BLaER1 treated with 17β-estradiol and CSF1 and Interleukin-3, amounts not matched to agents 10 nM and 100 nM (cell line): ENCODE measurements around the gene AGAP1.
A peak's percentile ranks its signal among the peaks of the same experiment; 100 is the strongest.
"Not testable (repeated sequence)": the region's sequence is repeated elsewhere in the genome, so short reads cannot be mapped to it uniquely, and the experiment has no call there.

ENCODE experiments used
- H3K27ac ChIP-seq, 11 experiments: shearing (Covaris generic); formaldehyde crosslinking; 2 replicates each; pipeline ENCODE4 v1.8.1; 2022
- H3K27me3 ChIP-seq, 11 experiments: shearing (Covaris generic); formaldehyde crosslinking; 2 replicates each; pipeline ENCODE4 v1.8.1; 2022
- H3K36me3 ChIP-seq, 11 experiments: shearing (Covaris generic); formaldehyde crosslinking; 2 replicates each; pipeline ENCODE4 v1.8.1; 2022
- H3K4me1 ChIP-seq, 10 experiments: shearing (Covaris generic); formaldehyde crosslinking; 2 replicates each; pipeline ENCODE4 v1.8.1; 2022
- H3K4me2 ChIP-seq, 11 experiments: shearing (Covaris generic); formaldehyde crosslinking; 2 replicates each; pipeline ENCODE4 v1.8.1; 2022
- H3K4me3 ChIP-seq, 10 experiments: shearing (Covaris generic); formaldehyde crosslinking; 2 replicates each; pipeline ENCODE4 v1.8.1; 2022
- H3K9ac ChIP-seq, 11 experiments: shearing (Covaris generic); formaldehyde crosslinking; 2 replicates each; pipeline ENCODE4 v1.8.1; 2022
- H3K9me3 ChIP-seq, 11 experiments: shearing (Covaris generic); formaldehyde crosslinking; replicated peaks in 1 of 11; 2 replicates each; pipeline ENCODE4 v1.8.1; 2022
- H4K20me1 ChIP-seq, 11 experiments: shearing (Covaris generic); formaldehyde crosslinking; 2 replicates each; pipeline ENCODE4 v1.8.1; 2022
- Cebpa-rat ChIP-seq, 11 experiments: shearing (Covaris generic); IDR thresholded peaks; 2 replicates each; pipeline ENCODE4 v1.8.1; 2022

AGAP1 gene

DNA sequence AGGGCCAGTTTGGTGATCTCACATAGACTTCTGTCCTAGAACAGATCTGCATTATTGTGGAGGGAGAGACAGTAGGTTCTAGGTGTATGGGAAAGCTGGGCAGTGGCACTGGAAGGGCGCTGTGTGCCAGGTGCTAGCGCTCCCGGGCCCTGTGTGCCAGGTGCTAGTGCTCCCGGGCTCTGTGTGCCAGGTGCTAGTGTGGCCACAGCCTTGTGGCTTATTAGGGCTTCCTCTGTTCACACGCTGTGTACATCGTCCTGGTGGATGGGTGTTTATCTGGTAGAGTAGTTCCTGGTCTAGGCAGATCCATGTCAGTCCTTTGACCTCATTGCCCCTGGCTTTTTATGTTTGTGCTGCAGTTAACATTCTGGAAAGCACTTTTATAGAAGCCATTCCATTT lies 263.4 kb downstream of the AGAP1 start:
- H3K27ac ChIP-seq: no peak overlapping the region
- H4K20me1 ChIP-seq: 0 out of 22 replicates have a peak, but pooled peaks cover 0 to 6% (median 0%) of the 10 kb centered on the region in 11 experiments
- no peak for TF ChIP-seq Cebpa-rat (IDR thresholded peaks at IDR 0.05)
- H3K36me3 ChIP-seq: peaks cover 0 to 45% (median 21%) of the 10 kb centered on the region in 11 experiments; a peak in 13 of 22 replicates
- no peaks in the 10 kb centered on the region for H3K27me3 ChIP-seq
- H3K9ac ChIP-seq: no peak overlapping the region
- H3K4me2 ChIP-seq: no peak overlapping the region
- no peaks in the 10 kb centered on the region for H3K9me3 ChIP-seq
- H3K4me1 ChIP-seq: peaks cover 0 to 27% (median 6%) of the 10 kb centered on the region in 10 experiments; a peak in 9 of 20 replicates
- H3K4me3 ChIP-seq: no peak overlapping the region

DNA sequence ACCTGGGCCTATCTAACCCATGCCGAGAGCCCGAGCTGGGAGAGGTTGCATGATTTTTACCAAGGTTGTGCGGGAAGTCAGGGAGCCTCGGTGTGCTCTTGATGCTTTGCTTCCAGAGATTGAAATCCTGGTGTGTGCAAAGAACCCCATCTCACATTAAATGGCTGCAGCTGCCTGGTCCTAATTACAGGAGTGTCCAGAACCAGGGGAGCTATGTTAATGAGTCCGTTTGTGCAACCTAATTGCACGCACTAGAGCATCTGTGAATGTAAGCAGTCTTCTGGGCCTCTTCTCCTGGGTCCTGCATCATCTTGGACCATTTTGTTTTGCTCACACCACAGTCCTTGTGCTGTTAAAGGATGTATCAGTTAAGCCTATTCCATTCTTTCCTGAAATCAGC lies 263.8 kb downstream of the AGAP1 start:
- Histone ChIP-seq H3K4me1 (peaks cover 0 to 27% (median 6%) of the 10 kb centered on the region in 10 experiments; a peak in 9 of 20 replicates), H3K4me2 (no peak overlapping the region), H3K27ac (no peak overlapping the region), H3K9me3 (no peaks in the 10 kb centered on the region), H3K9ac (no peak overlapping the region), H3K27me3 (no peaks in the 10 kb centered on the region), H3K4me3 (no peak overlapping the region), H3K36me3 (peaks cover 0 to 45% (median 21%) of the 10 kb centered on the region in 11 experiments; a peak in 12 of 22 replicates), H4K20me1 (0 out of 22 replicates have a peak, but pooled peaks cover 0 to 6% (median 0%) of the 10 kb centered on the region in 11 experiments)
- TF ChIP-seq Cebpa-rat (IDR thresholded peaks at IDR 0.05): no peak

DNA sequence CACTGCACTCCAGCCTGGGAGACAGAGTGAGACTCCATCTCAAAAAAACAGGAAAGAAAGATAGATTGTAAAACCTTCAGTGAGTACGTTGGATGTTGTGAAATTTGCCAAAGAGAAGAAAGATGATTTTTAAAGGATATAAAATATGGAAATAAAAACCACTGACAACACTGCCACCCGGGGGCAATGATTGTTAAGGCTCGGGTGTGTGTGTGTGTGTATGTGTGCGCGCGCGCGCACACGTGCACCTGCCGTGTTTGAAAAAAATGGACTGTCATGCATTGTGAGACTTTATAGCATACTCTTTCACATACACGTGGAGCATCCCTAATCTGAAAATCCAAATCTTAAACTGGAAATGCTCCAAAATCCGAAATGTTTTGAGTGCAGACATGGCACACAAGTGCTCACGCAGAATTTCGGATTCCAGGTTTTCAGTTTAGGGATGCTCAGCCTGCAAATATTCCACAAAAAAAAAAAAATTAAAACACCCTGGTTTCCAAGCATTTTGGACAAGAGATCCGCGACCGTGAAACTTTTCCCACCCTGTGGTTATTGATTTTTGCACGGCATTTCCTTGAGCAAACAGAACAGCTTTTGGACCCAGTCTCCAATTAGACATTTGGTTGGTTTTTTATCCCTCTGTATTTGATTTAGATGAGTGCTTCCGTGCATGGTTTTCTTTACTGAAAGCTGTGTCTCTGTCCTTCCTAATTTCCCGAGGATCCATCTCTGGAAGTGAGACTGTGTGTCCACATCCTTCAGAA lies 269.2 kb downstream of the AGAP1 start:
- Histone ChIP-seq H3K27ac (no peak overlapping the region), H3K9me3 (no peaks in the 10 kb centered on the region), H3K4me1 (no peaks in the 10 kb centered on the region), H3K9ac (no peak overlapping the region), H4K20me1 (no peaks in the 10 kb centered on the region; a peak in 3 of 22 replicates), H3K36me3 (peaks cover 0 to 52% (median 29%) of the 10 kb centered on the region in 11 experiments; a peak in 13 of 22 replicates), H3K4me3 (no peak overlapping the region), H3K27me3 (no peaks in the 10 kb centered on the region), H3K4me2 (no peak overlapping the region)
- no peak for TF ChIP-seq Cebpa-rat (IDR thresholded peaks at IDR 0.05)

DNA sequence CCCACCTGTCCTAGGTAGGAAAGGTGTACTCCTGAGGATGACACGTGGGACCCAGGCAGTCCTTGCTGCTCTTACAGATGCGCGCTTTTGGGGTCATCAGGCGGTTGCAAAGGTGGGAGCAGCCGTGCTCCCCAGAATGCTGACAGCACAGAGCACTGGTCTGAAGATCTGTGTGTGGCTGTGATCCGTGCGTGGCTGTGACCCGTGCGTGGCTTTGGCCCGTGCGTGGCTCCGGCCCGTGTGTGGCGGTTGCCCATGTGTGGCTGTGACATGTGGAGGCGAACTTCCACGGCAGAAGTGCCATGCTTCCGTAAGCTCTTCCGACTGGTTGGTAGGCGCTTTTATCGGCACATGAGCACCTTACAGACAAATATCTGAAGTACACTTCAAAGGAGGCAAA lies 270.0 kb downstream of the AGAP1 start:
- no peak overlapping the region for H3K4me3 ChIP-seq
- no peaks in the 10 kb centered on the region; a peak in 3 of 22 replicates for H4K20me1 ChIP-seq
- no peak overlapping the region for H3K27ac ChIP-seq
- no peaks in the 10 kb centered on the region for H3K9me3 ChIP-seq
- H3K4me2 ChIP-seq: no peak overlapping the region
- H3K36me3 ChIP-seq: peaks cover 0 to 55% (median 26%) of the 10 kb centered on the region in 11 experiments; a peak in 13 of 22 replicates
- no peaks in the 10 kb centered on the region for H3K4me1 ChIP-seq
- no peak overlapping the region for H3K9ac ChIP-seq
- H3K27me3 ChIP-seq: no peaks in the 10 kb centered on the region
- TF ChIP-seq Cebpa-rat (IDR thresholded peaks at IDR 0.05): no peak

DNA sequence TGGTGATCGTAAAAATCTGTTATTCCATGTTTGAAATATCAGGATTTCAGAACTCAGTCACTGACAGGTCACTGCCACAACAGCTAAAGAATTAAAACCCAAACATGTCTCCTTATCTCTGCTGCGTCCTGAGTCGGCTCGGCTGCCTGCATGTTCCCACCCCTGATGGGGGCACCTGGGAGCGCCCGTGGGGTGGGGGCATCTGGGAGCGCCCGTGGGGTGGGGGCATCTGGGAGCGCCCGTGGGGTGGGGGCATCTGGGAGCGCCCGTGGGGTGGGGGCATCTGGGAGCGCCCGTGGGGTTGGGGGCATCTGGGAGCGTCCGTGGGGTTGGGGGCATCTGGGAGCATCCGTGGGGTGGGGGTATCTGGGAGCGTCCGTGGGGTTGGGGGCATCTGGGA lies 270.6 kb downstream of the AGAP1 start:
- H4K20me1 ChIP-seq, H3K9ac ChIP-seq, H3K4me3 ChIP-seq, H3K27me3 ChIP-seq, H3K4me1 ChIP-seq, H3K4me2 ChIP-seq, H3K9me3 ChIP-seq, H3K27ac ChIP-seq: not testable (repeated sequence)
- H3K36me3 ChIP-seq: peaks cover 0 to 62% (median 27%) of the 10 kb centered on the region in 11 experiments; a peak in 13 of 22 replicates

DNA sequence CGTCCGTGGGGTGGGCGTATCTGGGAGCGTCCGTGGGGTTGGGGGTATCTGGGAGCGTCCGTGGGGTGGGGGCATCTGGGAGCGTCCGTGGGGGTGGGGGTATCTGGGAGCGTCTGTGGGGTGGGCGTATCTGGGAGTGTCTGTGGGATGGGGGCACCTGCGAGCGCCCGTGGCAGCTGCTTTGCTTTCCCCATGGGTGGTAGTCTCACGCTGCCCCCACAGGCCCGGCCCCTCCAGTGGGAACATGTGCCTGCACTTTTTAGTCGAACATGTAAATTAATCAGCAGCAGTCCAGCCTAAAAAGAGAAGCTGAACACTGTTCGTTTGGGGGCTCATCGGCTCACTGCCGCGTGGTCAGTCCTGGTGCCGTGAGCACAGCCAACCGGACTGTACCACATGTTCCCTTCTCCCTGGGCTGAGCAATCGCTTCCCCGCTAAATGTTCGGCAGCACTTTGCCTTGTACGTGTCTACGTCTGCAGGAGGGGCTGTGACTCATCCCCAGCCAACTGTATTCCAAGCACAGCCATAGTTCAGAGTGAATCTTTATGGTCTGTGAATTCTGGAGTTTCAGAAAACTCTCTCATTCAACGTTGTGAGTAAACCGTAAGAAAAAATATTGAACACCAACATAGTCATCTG lies 271.5 kb downstream of the AGAP1 start:
- no peaks in the 10 kb centered on the region for H3K4me1 ChIP-seq
- no peak overlapping the region for H3K4me2 ChIP-seq
- no peak overlapping the region for H3K4me3 ChIP-seq
- H3K9me3 ChIP-seq: no peaks in the 10 kb centered on the region
- H3K9ac ChIP-seq: no peak overlapping the region
- H3K36me3 ChIP-seq: peaks cover 0 to 64% (median 29%) of the 10 kb centered on the region in 11 experiments; a peak in 13 of 22 replicates
- no peak overlapping the region for H3K27ac ChIP-seq
- H3K27me3 ChIP-seq: no peaks in the 10 kb centered on the region
- no peak for TF ChIP-seq Cebpa-rat (IDR thresholded peaks at IDR 0.05)
- peaks cover 0 to 7% (median 0%) of the 10 kb centered on the region in 11 experiments; a peak in 3 of 22 replicates for H4K20me1 ChIP-seq

DNA sequence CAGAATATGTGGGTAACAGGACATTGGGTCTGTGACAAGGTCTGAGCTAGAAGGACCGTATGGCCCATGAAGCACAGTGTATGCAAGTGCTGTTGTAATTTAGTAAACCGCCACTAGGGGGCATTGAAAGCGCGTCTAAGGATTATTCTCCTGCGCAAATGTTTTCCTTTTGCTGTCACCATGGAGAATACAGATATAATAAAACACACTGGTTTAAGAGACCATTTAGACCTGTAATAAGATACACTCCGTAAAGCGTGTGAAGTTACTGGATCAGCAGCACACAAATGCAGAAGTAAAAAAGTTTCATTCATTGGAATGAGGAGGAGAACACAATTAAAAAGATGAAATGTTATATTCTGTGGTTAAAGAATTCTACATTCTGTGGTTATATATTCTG lies 272.4 kb downstream of the AGAP1 start:
- TF ChIP-seq Cebpa-rat (IDR thresholded peaks at IDR 0.05): no peak
- Histone ChIP-seq H4K20me1 (peaks cover 0 to 7% (median 0%) of the 10 kb centered on the region in 11 experiments; a peak in 3 of 22 replicates), H3K9ac (no peak overlapping the region), H3K27me3 (no peaks in the 10 kb centered on the region), H3K4me3 (no peak overlapping the region), H3K4me1 (no peaks in the 10 kb centered on the region), H3K9me3 (no peaks in the 10 kb centered on the region), H3K27ac (peak overlapping the region in 1 of 11 experiments; percentile 47; a peak in 1 of 22 replicates), H3K4me2 (no peak overlapping the region), H3K36me3 (peaks cover 0 to 66% (median 36%) of the 10 kb centered on the region in 11 experiments; a peak in 16 of 22 replicates)

DNA sequence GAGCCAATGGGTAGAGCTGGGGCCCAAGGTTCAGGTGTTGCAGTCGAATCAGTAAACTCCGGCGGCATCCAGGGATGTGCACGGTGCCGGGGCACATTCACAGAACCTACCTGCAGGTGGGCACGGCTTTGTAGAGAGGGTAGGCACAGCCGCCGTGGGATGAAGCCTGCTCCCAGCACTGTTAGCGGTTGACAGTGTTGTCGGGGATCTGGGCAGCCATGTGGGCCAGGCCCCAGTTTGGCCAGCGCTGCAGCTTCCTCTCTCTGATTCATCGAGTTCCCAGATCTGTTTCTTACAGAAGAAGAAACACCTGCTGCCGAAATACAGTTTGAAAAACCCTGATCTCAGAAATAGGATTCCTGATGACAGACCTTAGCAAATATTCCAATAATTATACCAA lies 274.8 kb downstream of the AGAP1 start:
- H4K20me1 ChIP-seq: peaks cover 0 to 7% (median 0%) of the 10 kb centered on the region in 11 experiments; a peak in 3 of 22 replicates
- peaks cover 0 to 58% (median 38%) of the 10 kb centered on the region in 11 experiments; a peak in 14 of 22 replicates for H3K36me3 ChIP-seq
- H3K27me3 ChIP-seq: no peaks in the 10 kb centered on the region
- no peak overlapping the region for H3K4me3 ChIP-seq
- TF ChIP-seq Cebpa-rat (IDR thresholded peaks at IDR 0.05): no peak
- H3K9me3 ChIP-seq: no peaks in the 10 kb centered on the region
- no peak overlapping the region for H3K27ac ChIP-seq
- H3K9ac ChIP-seq: no peak overlapping the region
- H3K4me1 ChIP-seq: no peaks in the 10 kb centered on the region
- no peak overlapping the region for H3K4me2 ChIP-seq

DNA sequence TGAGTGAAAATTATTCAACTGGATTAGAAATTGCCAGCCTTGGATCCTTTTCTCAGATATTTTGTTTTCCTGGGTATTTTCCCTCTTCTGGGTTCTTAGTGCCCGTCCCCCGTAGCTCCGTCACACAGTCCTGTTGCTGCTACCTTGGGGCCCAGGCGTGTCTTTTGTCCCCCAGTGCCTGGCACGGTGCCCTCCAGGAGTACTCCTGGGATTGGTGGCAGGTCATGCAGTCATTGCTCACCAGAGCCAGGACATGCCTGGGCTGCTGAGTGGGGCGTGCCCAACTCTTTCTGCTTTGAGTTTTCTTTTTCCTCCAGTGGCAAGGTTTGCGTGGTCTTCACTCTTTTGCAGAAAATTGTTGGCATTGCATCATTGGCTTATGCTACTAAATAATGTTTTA lies 275.2 kb downstream of the AGAP1 start:
- Histone ChIP-seq H4K20me1 (peaks cover 0 to 7% (median 0%) of the 10 kb centered on the region in 11 experiments; a peak in 3 of 22 replicates), H3K27me3 (no peaks in the 10 kb centered on the region), H3K9ac (no peak overlapping the region), H3K4me2 (no peak overlapping the region), H3K4me1 (no peaks in the 10 kb centered on the region), H3K27ac (no peak overlapping the region), H3K4me3 (no peak overlapping the region), H3K36me3 (peaks cover 0 to 59% (median 34%) of the 10 kb centered on the region in 11 experiments; a peak in 14 of 22 replicates), H3K9me3 (no peaks in the 10 kb centered on the region)
- no peak for TF ChIP-seq Cebpa-rat (IDR thresholded peaks at IDR 0.05)
